ENCODE measurements around the gene SLC38A8.

DNA sequence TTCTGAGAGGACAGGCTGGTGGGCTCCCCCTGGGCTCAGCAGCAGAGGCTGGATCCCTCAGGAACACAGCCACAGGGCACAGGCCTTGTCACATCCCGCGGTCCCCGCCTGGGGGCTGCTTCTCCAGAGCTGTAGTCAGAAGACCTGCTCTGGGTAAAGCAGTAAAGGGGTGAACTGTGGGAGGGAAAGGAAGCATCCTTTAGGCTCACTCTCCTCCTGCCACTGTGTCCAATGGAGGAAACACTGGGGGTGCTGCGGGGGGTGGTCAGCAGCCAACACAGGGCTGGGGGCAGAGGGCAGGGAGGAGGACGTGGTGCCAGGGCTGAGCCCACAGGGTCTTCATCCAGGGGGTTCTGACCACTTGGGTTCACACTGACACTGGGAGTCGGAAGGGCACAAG, 5.0 kb upstream of the SLC38A8 start:
- TF ChIP-seq, protein P1, sequence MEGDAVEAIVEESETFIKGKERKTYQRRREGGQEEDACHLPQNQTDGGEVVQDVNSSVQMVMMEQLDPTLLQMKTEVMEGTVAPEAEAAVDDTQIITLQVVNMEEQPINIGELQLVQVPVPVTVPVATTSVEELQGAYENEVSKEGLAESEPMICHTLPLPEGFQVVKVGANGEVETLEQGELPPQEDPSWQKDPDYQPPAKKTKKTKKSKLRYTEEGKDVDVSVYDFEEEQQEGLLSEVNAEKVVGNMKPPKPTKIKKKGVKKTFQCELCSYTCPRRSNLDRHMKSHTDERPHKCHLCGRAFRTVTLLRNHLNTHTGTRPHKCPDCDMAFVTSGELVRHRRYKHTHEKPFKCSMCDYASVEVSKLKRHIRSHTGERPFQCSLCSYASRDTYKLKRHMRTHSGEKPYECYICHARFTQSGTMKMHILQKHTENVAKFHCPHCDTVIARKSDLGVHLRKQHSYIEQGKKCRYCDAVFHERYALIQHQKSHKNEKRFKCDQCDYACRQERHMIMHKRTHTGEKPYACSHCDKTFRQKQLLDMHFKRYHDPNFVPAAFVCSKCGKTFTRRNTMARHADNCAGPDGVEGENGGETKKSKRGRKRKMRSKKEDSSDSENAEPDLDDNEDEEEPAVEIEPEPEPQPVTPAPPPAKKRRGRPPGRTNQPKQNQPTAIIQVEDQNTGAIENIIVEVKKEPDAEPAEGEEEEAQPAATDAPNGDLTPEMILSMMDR (IDR thresholded peaks at IDR 0.05; ENCODE audit: low read depth, low read length, poor library complexity, severe bottlenecking) = no peak
- no peak for TF ChIP-seq EZH2phosphoT487 (IDR thresholded peaks at IDR 0.05; ENCODE audit: borderline replicate concordance, low read length)

Data from DOHH2 (cell line).